ENCODE results near the gene NELL1.
"Not testable (repeated sequence)": the region's sequence is repeated elsewhere in the genome, so short reads cannot be mapped to it uniquely, and the experiment has no call there.

NELL1 gene

DNA sequence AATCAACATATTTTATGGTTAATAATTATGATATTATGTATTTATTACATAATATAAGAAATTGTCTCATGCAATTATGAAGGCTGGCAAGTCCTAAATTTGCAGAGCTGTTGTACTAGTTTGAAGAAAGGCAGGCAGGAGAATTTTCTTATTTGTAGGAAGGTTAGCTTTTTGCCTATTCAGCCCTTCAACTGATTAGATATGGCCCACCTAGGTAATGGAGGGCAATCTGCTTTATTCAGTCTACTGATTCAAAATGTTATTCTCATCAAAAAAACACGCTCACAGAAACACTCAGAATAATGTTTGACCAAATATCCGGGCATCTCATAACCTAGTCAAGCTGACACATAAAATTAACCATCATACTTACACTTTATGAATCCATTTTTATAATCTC lies 589.0 kb downstream of the NELL1 start:
- DNase-seq, result no peak

DNA sequence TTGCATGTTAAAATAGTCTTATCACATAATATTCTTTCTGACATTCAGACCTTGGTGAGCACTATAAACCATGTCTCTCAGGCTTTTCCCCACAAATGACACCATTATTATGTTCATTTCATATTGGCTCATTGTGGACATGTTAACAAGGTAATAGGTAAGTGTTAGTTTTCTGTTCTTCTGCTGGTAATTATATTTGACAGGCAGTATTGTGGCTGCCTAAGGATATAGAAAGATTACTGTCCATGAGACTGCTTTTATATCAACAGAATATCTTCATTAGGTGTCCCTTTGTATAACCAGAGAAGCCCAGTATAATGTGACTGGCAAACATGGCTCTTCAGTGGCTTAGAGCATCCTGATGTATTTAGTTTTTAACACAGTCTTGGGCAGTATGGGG lies 590.7 kb downstream of the NELL1 start:
- no peak for DNase-seq

DNA sequence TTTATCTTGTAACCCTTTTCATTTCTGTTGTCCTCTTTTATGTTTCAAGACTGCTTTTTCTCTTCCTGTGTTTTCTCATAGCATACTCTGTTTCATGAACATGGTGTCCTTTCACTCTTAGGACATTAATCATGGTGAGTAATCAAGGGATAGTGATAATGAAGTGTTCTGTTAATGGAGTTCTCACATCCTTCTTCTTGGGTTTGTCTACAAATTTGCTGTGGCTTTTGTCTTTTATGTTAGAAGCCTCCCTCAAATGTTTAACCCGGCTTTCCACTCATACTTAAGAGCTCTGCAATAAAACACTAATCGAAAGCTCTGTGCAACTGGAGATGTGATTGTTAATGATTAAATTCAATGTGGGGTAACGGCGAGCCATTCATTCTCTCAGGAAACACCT lies 593.6 kb downstream of the NELL1 start:
- DNase-seq, result no peak

DNA sequence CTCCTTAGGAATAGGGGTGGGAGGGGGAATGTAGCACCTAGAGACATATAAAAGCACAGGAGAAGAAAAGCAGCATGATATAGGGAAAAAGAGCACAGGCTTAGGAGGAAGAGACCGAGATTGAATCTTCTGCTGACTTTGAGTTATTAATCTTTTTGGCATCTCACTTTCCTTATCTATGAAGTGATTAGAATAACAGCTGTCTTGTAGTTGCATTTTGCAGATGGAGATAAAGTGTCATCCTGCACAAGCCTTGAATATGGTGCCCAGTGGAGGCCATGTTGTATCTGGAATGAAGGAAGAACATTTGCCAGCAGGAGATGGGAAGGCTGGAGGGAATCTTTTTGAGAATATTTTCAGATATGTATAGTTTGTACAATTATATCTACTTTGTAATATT lies 594.7 kb downstream of the NELL1 start:
- no peak for DNase-seq

DNA sequence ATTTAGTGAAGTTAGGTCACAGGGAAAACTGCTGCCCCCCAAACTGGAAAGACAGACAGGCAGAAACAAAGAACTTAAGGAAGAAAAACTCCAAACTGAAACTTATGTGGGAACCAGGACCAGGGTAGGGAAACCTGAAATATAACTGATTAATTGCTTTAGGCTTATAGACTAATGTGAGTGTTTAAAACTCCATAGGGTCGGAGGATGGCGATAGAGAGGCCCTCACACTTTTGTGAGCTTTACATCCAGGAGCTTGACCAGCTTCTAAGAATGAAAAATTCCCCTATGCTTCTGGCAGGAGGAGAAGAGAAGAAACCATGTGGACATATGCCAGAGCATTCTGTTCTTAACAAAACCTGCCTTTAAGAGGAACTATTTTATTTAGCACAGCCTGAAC lies 598.6 kb downstream of the NELL1 start:
- no peak for DNase-seq

DNA sequence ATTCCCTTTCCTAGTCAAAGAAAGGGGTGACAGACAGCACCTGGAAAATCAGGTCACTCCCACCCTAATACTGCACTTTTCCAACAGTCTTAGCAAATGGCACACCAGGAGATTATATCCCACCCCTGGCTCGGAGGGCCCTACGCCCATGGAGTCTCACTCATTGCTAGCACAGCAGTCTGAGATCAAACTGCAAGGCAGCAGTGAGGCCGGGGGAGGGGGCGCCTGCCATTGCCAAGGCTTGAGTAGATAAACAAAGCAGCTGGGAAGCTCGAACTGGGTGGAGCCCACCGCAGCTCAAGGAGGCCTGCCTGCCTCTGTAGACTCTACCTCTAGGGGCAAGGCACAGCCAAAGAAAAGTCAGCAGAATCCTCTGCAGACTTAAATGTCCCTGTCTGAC lies 602.8 kb downstream of the NELL1 start:
- not testable (repeated sequence) for DNase-seq

DNA sequence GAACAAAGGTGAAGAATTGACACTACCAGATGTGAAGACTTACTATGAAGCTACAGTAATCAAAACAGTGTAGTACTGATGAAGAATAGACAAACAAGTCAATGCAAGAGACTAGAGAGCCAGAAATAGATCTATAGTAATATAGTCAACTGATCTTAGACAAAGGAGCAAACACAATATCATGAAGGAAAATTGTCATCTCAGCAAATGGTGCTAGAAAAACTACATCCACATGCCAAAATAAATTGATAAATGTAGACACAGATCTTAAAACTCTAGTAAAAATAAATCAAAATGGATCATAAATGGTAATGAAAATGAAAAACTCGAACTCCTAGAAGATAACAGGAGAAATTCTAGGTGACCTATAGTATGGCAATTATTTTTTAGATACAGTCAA lies 609.5 kb downstream of the NELL1 start:
- DNase-seq, result no peak

DNA sequence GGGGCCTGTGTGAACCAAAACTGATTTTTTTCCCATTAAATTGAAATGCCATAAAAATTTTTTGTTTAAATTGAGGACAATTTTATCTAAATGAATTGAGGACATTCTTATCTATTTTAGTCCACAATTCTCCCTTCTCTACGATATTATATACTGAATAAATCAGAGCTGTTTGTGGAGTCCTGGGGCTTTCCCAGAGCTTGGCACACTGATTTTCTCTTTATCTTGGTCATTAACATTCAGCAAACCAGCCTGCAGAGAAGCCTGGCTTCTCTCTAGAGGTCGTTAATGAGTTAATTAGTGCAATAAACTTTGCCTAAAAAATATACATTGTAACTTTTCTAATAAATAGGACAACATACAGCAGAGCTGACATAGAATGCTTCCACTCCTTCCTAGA lies 615.7 kb downstream of the NELL1 start:
- no peak for DNase-seq

DNA sequence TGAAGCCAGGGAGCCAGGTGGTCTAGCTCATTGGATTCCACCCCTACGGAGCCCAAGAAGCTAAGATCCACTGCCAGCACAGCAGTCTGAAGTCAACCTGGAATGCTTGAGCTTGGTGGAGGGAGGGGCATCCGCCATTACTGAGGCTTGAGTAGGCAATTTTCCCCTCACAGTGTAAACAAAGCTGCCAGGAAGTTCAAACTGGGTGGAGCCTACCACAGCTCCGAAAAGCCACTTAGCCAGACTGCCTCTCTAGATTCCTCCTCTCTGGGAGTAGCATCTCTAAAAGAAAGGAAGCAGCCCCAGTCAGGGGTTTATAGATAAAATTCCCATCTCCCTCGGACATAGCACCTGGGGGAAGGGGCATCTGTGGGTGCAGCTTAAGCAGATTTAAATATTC lies 620.3 kb downstream of the NELL1 start:
- DNase-seq, result no peak

DNA sequence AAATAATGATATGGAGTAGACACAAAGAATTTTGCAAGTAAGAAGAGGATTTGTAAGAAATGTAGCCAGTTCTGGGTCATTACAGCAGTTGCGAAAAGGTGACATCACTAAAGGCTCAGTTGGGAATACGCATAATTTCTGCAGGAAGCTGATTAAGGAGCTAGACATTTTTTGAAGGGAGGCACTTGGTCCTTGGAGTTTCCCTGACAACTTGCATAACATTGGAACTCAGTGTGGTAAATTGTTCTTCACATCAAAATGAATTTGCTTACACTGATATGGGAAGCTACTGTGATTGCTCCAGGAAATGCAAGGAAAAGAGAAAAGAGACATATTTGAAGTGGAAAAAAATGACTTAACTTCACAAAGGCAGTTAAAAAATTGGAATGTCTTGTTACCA lies 626.1 kb downstream of the NELL1 start:
- no peak for DNase-seq

DNA sequence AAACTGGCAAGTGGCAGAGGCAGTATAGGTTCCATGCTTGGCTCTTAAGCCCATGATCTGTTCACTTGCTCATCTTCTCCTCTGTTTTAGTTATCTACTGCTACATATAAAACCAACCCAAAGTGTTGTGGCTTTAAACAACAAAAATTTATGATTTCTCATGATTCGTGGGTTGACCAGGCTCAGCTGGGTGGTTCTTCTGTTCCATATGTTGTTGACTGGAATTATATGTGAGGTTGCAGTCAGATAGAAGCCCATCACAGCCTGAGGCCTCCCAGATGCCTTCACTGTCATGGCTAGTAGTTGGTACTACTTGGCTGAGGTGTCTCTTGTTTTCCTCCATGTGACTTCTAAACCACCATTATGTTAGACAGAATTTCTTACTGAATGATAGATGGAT lies 632.6 kb downstream of the NELL1 start:
- DNase-seq, result no peak

DNA sequence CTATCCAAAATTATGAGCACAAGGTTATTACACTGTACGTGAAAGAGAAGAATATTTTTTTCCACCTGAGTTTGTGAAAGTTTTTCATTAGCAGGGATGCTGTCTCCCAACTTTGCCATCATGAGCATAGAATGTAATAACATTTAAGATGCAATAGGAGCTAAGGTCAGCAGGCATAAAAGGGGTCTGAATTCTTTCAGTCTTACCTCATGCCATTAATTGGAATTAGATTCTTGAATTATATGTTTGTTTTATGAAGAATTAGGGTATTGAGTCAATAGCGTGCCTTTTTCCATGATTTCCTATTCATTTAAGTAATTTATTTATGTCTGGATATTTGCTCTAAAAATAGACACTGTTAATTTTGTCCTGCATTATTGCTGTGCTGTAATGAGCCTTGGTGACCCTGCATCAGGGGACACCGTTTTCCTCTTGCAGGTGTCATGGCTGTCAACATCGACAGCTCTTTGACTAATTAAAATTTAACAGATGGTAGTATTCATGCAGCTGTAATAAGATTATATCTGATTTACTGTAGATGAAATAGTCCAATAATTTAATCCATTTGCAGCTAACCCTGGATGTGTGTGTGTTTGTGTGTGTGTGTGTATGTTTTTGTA lies 637.5 kb downstream of the NELL1 start:
- DNase-seq, result no peak

DNA sequence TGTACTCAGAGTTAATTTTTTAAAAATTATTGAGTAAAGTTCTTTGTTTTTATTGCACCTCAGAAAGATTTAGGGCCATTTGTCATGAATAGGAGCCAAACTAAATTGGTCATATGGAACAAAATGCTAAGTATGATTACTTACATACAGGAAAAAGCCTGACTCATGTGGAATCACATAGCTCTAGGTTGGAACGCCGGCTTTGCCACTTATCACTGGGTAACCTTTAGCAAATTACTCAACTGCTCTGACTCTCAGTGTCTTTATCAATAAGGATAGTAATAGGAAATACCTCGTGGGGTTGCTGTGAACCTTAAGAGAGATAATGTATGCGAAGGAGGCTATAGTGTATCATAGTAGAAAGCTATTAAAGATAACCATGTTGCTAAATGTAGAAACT lies 638.5 kb downstream of the NELL1 start:
- no peak for DNase-seq

DNA sequence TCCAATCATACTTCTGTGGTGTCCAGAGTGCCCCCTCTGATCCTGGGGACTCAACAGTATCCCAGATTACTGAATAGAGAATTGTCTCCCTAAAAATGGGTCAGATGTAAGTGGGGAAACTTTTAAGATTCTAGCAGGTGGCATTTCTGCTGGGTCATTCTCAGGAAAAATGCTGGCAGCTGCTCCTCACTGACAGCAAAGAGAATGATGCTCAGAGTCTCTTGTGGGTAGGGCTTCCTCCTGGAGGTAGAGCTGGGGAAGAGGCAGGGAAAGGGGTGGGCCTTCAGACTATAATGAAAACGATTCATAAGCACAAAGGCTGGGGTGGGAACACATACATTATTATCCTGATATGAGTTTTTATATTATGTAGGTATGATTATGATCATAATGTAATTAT lies 647.2 kb downstream of the NELL1 start:
- no peak for DNase-seq

DNA sequence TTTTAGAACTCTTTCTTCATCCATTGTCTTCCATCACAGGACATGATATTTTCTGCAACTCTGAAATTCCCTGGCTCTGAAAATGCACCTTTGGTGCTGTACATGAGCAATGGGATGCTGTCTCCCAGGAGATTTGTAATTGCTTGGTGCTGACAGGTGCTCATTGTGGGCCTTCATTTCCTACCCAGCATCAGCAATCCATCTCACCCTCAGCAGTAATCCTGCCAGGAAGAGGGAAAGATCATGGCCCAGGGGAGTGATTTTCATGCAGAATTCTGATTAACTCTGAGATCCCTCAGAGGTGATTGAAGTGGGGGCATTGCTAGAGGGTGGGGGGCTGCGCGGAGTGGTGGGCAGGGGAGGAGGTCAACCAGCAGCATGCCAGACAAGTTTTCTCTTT lies 651.7 kb downstream of the NELL1 start:
- no peak for DNase-seq

DNA sequence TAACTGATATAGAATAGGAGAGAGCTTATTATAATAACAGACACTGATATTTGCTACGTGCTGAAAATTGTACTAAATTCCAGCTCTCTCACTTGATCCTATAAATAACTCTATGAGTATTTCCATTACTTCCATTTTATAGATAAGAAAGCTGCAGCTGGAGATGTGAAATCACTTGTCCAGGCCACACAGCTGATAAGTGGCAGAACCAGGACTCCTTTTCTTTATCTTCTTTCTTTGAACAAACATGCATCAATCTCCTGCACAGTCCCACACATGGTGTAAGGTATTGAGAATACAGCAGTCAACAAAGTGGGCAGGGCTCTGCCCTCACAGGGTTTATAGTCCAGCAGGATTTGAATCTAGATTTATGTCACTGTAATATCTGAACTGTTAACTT lies 652.1 kb downstream of the NELL1 start:
- no peak for DNase-seq

DNA sequence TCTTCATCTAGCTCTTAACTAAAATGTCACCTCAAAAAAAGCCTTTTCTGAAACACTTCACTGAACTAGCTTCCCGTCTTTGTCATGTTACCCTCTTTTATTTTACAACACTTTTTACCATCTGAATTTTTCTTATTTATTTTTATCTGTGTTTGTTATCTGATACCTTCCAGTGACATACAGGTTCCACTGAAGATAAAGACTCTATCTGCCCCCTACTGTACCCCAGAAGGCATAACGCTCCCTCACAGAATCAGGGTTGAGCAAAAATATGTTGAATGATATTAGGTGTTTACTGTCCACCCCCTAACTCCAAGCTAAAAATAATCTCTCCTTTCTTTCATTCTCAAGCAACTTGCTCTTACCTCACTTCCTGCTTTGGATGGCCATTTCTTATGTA lies 654.2 kb downstream of the NELL1 start:
- no peak for DNase-seq

DNA sequence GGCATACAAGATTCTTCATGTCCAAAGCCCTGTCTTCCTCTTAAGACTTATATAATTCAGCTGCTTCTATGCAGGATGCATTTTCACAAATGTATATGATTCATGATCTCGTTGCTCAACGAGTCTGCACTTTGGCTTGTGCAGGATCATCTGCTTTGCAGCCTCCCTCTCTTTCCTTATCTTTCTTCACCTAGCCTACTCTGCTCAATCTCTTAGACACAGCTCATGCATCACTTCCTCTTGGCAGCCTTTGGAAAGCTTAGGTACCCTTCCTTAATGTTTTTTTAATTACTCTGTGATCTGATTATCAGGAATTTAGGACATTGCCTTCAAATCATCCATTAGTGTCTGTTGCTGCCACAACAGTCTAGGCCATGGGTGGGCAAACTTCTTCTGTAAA lies 673.8 kb downstream of the NELL1 start:
- no peak for DNase-seq

DNA sequence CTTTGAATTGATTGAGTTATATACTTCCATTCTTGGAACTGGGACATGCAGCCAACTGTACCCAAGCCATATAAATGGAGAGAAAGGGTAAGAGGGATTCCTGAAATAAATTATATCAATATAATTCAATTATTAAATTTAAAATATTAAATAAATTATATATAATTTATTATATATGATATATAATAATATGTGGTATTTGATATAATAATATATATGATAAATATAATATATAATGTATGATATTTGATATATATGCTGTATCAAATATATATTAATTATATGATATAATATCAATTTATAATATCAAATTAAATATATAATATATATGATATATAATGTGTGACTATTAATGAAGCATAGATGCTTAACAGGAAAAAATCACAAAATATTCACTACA lies 677.0 kb downstream of the NELL1 start:
- no peak for DNase-seq

DNA sequence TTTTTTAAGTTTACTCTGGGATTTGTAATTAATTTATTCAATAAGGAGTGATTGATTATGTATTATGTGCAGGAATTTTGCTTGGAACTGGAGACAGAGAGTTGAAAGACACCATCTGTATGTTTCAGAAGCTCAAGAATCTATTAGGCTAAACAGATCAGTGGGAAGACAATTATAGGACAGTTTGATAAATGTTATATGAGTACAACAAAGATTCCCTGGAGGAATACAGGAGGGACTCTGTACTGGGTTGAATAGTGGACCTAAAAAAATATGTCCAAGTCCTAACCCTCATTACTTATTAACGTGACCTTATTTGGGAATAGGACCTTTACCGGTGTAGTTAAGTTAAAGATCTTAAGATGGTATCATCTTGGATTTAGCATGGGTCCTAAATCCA lies 681.2 kb downstream of the NELL1 start:
- DNase-seq, result no peak

DNA sequence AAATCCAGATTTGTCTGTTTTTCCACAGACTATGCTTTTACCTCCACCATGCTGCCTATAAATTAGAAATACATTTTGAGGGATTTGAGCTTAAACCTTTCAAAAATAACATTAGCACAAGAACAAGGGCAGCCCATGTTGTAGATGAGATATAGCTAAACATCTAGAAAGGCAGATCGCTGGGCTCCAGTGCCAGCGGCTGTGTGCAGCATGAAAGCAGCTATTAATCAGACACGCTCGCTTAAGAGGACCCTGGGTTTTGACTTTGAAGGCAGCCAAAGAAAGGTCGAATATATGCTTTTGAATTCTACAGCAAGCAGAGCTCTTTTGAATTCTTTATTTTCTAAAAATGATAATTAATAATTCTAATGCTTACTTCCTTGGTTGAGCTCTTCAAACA lies 684.0 kb downstream of the NELL1 start:
- DNase-seq, result no peak

DNA sequence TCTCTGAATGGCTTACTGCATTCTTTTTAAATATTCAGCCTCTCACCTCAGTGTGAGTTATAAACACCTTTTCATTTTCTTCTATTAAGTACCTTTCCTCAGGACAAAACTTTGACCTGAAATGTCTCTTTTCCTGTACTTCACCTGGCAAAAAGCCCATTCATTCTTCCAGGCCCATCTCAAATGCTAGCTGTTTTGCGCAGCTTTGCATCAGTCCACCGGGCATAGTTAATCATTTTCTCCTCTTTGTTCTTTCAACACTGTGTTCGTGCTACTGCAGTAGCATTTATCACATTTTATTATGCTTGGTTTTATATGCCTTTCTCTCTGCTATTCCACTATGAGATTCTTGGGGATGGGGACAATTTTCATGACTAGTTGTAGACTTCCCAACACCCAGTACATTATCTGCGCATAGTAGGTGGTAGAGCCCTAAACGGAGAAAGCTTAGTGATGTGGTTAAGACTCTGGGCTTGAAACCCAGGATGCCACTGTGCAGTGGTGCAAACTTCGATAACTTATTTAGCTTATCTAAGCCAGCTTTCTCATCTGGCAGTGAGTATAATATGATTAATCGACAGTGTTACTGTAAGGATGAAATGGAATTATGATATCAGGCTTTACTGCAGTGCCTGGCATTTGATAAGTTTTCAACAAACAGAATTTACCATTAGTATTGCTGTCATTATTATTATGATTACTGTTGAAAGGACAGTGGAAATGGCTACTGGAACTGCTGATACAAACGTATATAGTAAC lies 695.7 kb downstream of the NELL1 start:
- DNase-seq, result no peak

DNA sequence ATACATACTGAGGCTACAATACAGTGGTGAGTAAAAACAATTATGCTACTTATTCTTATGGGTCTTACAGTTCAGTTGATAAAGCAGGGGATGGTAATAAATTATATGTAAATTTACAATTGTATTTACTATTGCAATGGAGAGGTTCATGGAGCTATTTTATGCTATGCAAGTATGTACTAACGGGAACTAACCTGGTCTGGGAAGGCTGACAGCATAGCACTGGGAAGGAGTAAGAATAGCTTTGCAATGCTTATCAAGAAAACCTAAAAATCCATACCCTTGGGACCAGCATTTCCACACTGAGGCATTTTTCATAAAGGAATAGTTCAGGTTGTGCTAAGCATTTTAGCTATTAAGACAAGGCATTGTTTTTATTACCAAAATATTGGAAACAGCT lies 700.6 kb downstream of the NELL1 start:
- DNase-seq, result no peak

DNA sequence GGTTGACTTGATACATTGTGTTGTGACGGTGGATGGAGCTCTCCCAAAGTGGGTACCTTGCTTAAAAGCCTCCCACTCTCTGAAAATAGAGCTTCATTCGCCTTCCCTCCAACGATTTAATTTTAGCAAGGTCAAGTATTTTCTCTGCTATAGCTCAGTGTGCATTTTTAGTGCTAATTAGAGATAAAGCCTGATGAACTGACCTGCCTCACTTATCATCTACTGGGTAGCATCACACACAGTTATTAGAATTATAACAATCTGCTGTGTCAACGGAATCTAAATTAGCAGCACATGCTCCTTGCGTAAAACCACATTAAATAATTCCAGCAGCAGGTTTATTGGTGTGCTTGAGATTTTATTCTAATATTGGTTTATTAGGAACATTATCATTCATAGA lies 701.7 kb downstream of the NELL1 start:
- DNase-seq, result no peak

DNA sequence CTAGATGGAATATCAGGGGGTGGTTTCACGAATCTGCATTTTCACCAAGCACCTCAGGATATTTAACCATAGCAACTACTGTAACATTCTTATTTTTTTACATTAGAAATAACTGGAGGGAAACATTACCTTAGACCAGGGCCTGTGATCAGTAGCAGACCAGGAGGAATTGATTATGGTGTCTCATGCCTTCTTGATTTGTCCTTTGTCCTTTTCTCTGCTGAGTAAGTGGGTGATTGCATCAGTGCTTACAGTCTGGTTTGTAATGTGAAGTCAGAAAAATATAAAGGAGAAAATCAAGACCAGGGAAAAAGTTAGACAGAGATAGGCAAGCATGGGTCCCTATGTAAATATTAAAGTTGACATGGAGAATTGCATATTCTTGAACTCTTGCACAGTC lies 703.3 kb downstream of the NELL1 start:
- no peak for DNase-seq

Measured in NCI-H1105 (cell line).